K562 (cell line): ENCODE data around the gene SV2C. TPM values are rescaled to one million over a fixed set of nuclear protein-coding genes. Genes with fewer than 3 reads are reported as not detected.
A peak's percentile ranks its signal among the peaks of the same experiment; 100 is the strongest.

Experiments
- CBX3 ChIP-seq, 2 experiments: IDR thresholded peaks; 1 replicate in 1 of 2; 2 replicates in 1 of 2; pipeline ENCODE4 v1.6.1; 2012; ENCODE audit warnings: inconsistent platforms in 2 of 2, low read length in 2 of 2, borderline replicate concordance in 1 of 2, control low read depth in 1 of 2
- CREB3L1 ChIP-seq: fragments of 450-650 bp; IDR thresholded peaks from 2 replicates; pipeline ENCODE4 v1.6.1; 2014; ENCODE audit warnings: low read depth, mild to moderate bottlenecking, moderate library complexity, borderline replicate concordance
- DPF2 ChIP-seq: fragments of 450-650 bp; IDR thresholded peaks from 2 replicates; pipeline ENCODE4 v1.6.1; 2016
- E2F6 ChIP-seq, 2 experiments: IDR thresholded peaks; 2 replicates each; pipeline ENCODE4 v1.6.1; 2011; ENCODE audit warnings: borderline replicate concordance in 1 of 2, control low read depth in 1 of 2, low read depth in 1 of 2, low read length in 1 of 2, mild to moderate bottlenecking in 1 of 2, mixed read lengths in 1 of 2, moderate library complexity in 1 of 2; ENCODE audit not compliant: insufficient read depth in 1 of 2, insufficient read length in 1 of 2, poor library complexity in 1 of 2, severe bottlenecking in 1 of 2; ENCODE audit errors: extremely low read depth in 1 of 2
- EHMT2 ChIP-seq: fragments of 450-650 bp; IDR thresholded peaks from 2 replicates; pipeline ENCODE4 v1.6.1; 2018; ENCODE audit warnings: antibody characterized with exemption
- FOXM1 ChIP-seq, 2 experiments: fragments of 450-650 bp in 1 of 2; sonication (generic) in 1 of 2; formaldehyde crosslinking in 1 of 2; IDR thresholded peaks; 2 replicates each; pipeline versions ENCODE4 v1.6.1 to v1.9.0; 2017 to 2022; ENCODE audit warnings: low read depth in 2 of 2, mild to moderate bottlenecking in 2 of 2, missing genetic modification reagents in 1 of 2, moderate library complexity in 1 of 2
- HEY1 ChIP-seq: fragments of 250-450 bp; sonication (Bioruptor Pico); IDR thresholded peaks from 2 replicates; pipeline ENCODE4 v1.5.0; 2020; ENCODE audit warnings: mild to moderate bottlenecking, moderate library complexity, borderline replicate concordance
- IRF1 ChIP-seq: sonication (generic); formaldehyde crosslinking; IDR thresholded peaks from 2 replicates; pipeline ENCODE4 v1.8.0; 2022; ENCODE audit warnings: missing genetic modification reagents, mild to moderate bottlenecking, borderline replicate concordance
- MBD2 ChIP-seq: sonication (generic); IDR thresholded peaks from 2 replicates; pipeline ENCODE4 v1.6.1; 2016; ENCODE audit warnings: low read depth, borderline replicate concordance
- MCM3 ChIP-seq: fragments of 450-650 bp; IDR thresholded peaks from 2 replicates; pipeline ENCODE4 v1.6.1; 2016
- MIER1 ChIP-seq: fragments of 450-650 bp; IDR thresholded peaks from 2 replicates; pipeline ENCODE4 v1.6.1; 2016; ENCODE audit warnings: antibody characterized with exemption, mild to moderate bottlenecking, low read depth
- PHF8 ChIP-seq: fragments of 200-600 bp; sonication (generic); IDR thresholded peaks from 2 replicates; pipeline ENCODE4 v1.6.1; 2012; ENCODE audit warnings: mixed run types, mild to moderate bottlenecking, inconsistent platforms, low read length, moderate library complexity, borderline replicate concordance
- RBM25 ChIP-seq: fragments of 200-400 bp; formaldehyde crosslinking; IDR thresholded peaks from 2 replicates; pipeline ENCODE4 v1.6.1; 2018; ENCODE audit warnings: low read length, low read depth, moderate library complexity; ENCODE audit not compliant: severe bottlenecking
- RNF2 ChIP-seq: sonication (generic); IDR thresholded peaks from 2 replicates; pipeline ENCODE4 v1.6.1; 2016
- SMAD4 ChIP-seq: fragments of 250-450 bp; sonication (Bioruptor Pico); conservative IDR thresholded peaks from 2 replicates; pipeline ENCODE4 v1.8.0; 2021; ENCODE audit warnings: inconsistent platforms, mild to moderate bottlenecking, moderate library complexity
- SMARCE1 ChIP-seq: fragments of 450-650 bp; IDR thresholded peaks from 2 replicates; pipeline ENCODE4 v1.7.1; 2016; ENCODE audit warnings: mild to moderate bottlenecking
- SP1 ChIP-seq: sonication (generic); formaldehyde crosslinking; IDR thresholded peaks from 2 replicates; pipeline ENCODE4 v1.8.1; 2022; ENCODE audit warnings: mild to moderate bottlenecking, missing genetic modification reagents
- TOE1 ChIP-seq, 2 experiments: fragments of 450-650 bp in 1 of 2; sonication (generic) in 1 of 2; formaldehyde crosslinking in 1 of 2; IDR thresholded peaks; 2 replicates each; pipeline versions ENCODE4 v1.7.1 to v1.8.0; 2016 to 2022; ENCODE audit warnings: borderline replicate concordance in 2 of 2, mild to moderate bottlenecking in 2 of 2, antibody characterized with exemption in 1 of 2, inconsistent platforms in 1 of 2, low read depth in 1 of 2, missing genetic modification reagents in 1 of 2, moderate library complexity in 1 of 2
- U2AF1 ChIP-seq: fragments of 200-400 bp; formaldehyde crosslinking; optimal IDR thresholded peaks from 2 replicates; pipeline ENCODE3; 2017; ENCODE audit warnings: mild to moderate bottlenecking, low read depth, low read length, moderate library complexity
- VEZF1 ChIP-seq: fragments of 200-800 bp; sonication (Bioruptor generic); IDR thresholded peaks from 2 replicates; pipeline ENCODE4 v1.6.1; 2017; ENCODE audit warnings: missing genetic modification characterization, missing compliant biosample characterization
- ZNF79 ChIP-seq: fragments of 250-450 bp; sonication (Bioruptor Pico); IDR thresholded peaks from 2 replicates; pipeline ENCODE4 v1.4.0; 2020; ENCODE audit warnings: low read depth, mild to moderate bottlenecking, moderate library complexity
- polyA plus RNA-seq, 8 experiments: library from polyadenylated mRNA; depleted of rRNA in 4 of 8; stranded (reverse) in 5 of 8; unstranded in 3 of 8; fragments of >200 nt; fragmentation: Nextera tagmentation in 2 of 8; fragmentation: Illumina TruSeq in 1 of 8; extraction: Ambion mirVana in 2 of 8; extraction: Trizol in 1 of 8; gene quantifications; 2 replicates each; pipeline versions ENCODE4 v1.2.1 to v1.2.3, GENCODE V29; 2011 to 2014; ENCODE audit warnings: inconsistent platforms in 1 of 8, missing spikeins in 1 of 8
- total RNA-seq, 7 experiments: library from RNA; depleted of rRNA in 6 of 7; stranded (reverse); fragments of >200 nt in 6 of 7; fragmentation: Illumina TruSeq in 2 of 7; extraction: Trizol in 2 of 7; gene quantifications; 2 replicates each; pipeline versions ENCODE4 v1.2.1 to v1.2.3, GENCODE V29; 2011 to 2021; ENCODE audit warnings: low replicate concordance in 1 of 7

The SV2C gene
- total and polyA plus RNA-seq, 9 of the 15 experiments (the other 6 are each of a cell fraction or from before 2014, with no cell fraction given) = 0.05 TPM; not detected in 8

GRCh38 chr5:76363352-76364225, 280.4 kb downstream of the SV2C start (continued):
- TF ChIP-seq TOE1 (IDR thresholded peaks at IDR 0.05; ENCODE audit: borderline replicate concordance) (0 out of 2 replicates have a peak, but pooled peaks have one; percentile 68), TOE1 (CRISPR knock-in tag; IDR thresholded peaks at IDR 0.05; ENCODE audit: borderline replicate concordance, low read depth) (no peak), MIER1 (no peak; the same call in 1 of the 2 replicates), EHMT2 (0 out of 2 replicates have a peak, but pooled peaks have one; percentile 51), DPF2 (peak; percentile 92), MCM3 (no peak), CBX3 (IDR thresholded peaks at IDR 0.05; ENCODE audit: borderline replicate concordance in 1 of 2, low read length in 2 of 2) (no peak), SP1 (CRISPR knock-in tag) (peak; percentile 55; the same call in 1 of the 2 replicates), U2AF1 (no peak), ZNF79 (CRISPR knock-in tag) (0 out of 2 replicates have a peak, but pooled peaks have one; percentile 3), CREB3L1 (0 out of 2 replicates have a peak, but pooled peaks have one; percentile 35), SMARCE1 (peak; percentile 80; the same call in 1 of the 2 replicates), E2F6 (IDR thresholded peaks at IDR 0.05; ENCODE audit: borderline replicate concordance in 1 of 2, extremely low read depth in 1 of 2, insufficient read depth in 1 of 2, insufficient read length in 1 of 2, low read depth in 1 of 2, low read length in 1 of 2, poor library complexity in 1 of 2, severe bottlenecking in 1 of 2) (peak; percentile 10 to 55), HEY1 (no peak), RNF2 (peak; percentile 74; the same call in 1 of the 2 replicates), PHF8 (peak; percentile 32; the same call in 1 of the 2 replicates), FOXM1 (IDR thresholded peaks at IDR 0.05; ENCODE audit: low read depth) (peak; percentile 81), FOXM1 (CRISPR knock-in tag; IDR thresholded peaks at IDR 0.05; ENCODE audit: low read depth) (no peak), IRF1 (CRISPR knock-in tag) (no peak), MBD2 (peak; percentile 70; the same call in 1 of the 2 replicates), SMAD4 (peak; percentile 67), RBM25 (no peak), VEZF1 (CRISPR knock-in tag) (peak; percentile 69)
